ENCODE data around the gene CASKIN2.

GRCh38 chr17:75514919-75515495, 330 bp downstream of the CASKIN2 start:
- TF ChIP-seq, protein P1, sequence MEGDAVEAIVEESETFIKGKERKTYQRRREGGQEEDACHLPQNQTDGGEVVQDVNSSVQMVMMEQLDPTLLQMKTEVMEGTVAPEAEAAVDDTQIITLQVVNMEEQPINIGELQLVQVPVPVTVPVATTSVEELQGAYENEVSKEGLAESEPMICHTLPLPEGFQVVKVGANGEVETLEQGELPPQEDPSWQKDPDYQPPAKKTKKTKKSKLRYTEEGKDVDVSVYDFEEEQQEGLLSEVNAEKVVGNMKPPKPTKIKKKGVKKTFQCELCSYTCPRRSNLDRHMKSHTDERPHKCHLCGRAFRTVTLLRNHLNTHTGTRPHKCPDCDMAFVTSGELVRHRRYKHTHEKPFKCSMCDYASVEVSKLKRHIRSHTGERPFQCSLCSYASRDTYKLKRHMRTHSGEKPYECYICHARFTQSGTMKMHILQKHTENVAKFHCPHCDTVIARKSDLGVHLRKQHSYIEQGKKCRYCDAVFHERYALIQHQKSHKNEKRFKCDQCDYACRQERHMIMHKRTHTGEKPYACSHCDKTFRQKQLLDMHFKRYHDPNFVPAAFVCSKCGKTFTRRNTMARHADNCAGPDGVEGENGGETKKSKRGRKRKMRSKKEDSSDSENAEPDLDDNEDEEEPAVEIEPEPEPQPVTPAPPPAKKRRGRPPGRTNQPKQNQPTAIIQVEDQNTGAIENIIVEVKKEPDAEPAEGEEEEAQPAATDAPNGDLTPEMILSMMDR (IDR thresholded peaks at IDR 0.05): no peak
- peak in 2 of 4 donors; percentile 8 to 41 for TF ChIP-seq POLR2A (IDR thresholded peaks at IDR 0.05)
- no peak for TF ChIP-seq EP300 (IDR thresholded peaks at IDR 0.05)
- no peak for TF ChIP-seq POLR2AphosphoS5 (IDR thresholded peaks at IDR 0.05)

All from upper lobe of left lung (tissue), 4 donors.